ENCODE data around the gene ADAMTS16. TPM values are rescaled to one million over a fixed set of nuclear protein-coding genes. Genes with fewer than 3 reads are reported as not detected.
A peak's percentile ranks its signal among the peaks of the same experiment; 100 is the strongest.

ADAMTS16 gene
- total and polyA plus RNA-seq, 10 donors: not detected

- 77 to 94% (median 84%) methylated on average over 2 of the region's 2 CpGs for WGBS, 5 donors
- peaks cover 0 to 25% (median 8%) of the 10 kb centered on the region in 8 donors for H3K9me3 ChIP-seq
- no peaks in the 10 kb centered on the region for H3K36me3 ChIP-seq
- H3K4me1 ChIP-seq: peaks cover 0 to 9% (median 0%) of the 10 kb centered on the region in 6 donors
- TF ChIP-seq CTCF (IDR thresholded peaks at IDR 0.05 in 8 of 11, conservative IDR thresholded peaks at IDR 0.05 in 3 of 11) (no peak), POLR2A (IDR thresholded peaks at IDR 0.05) (no peak), POLR2AphosphoS5 (IDR thresholded peaks at IDR 0.05) (no peak)
- no peak for DNase-seq
- H3K4me3 ChIP-seq: no peak overlapping the region
- intact Hi-C loops (cut with DNase I; ENCODE audit: low total_unique reads): no loop called here
- H3K27me3 ChIP-seq (replicated peaks in 1 of 7): no peaks in the 10 kb centered on the region
- H3K27ac ChIP-seq: no peak overlapping the region
Measured at GRCh38 chr5:5289537-5289936, 149.4 kb downstream of the ADAMTS16 start.

- 75 to 89% (median 78%) methylated on average over 10 of the region's 10 CpGs for WGBS, 5 donors
- no peak for DNase-seq
- Histone ChIP-seq H3K27me3 (replicated peaks in 1 of 7) (no peaks in the 10 kb centered on the region), H3K4me3 (no peak overlapping the region), H3K27ac (peak overlapping the region in 1 of 8 donors; percentile 43), H3K9me3 (peaks cover 0 to 23% (median 9%) of the 10 kb centered on the region in 8 donors), H3K4me1 (peaks cover 0 to 9% (median 0%) of the 10 kb centered on the region in 6 donors), H3K36me3 (no peaks in the 10 kb centered on the region)
- intact Hi-C loops (cut with DNase I; ENCODE audit: low total_unique reads): no loop called here
- no peak for TF ChIP-seq CTCF (IDR thresholded peaks at IDR 0.05 in 8 of 11, conservative IDR thresholded peaks at IDR 0.05 in 3 of 11)
- no peak for TF ChIP-seq POLR2A (IDR thresholded peaks at IDR 0.05)
- no peak for TF ChIP-seq POLR2AphosphoS5 (IDR thresholded peaks at IDR 0.05)
Measured at GRCh38 chr5:5290674-5291334, 150.7 kb downstream of the ADAMTS16 start.

- peaks cover 0 to 23% (median 10%) of the 10 kb centered on the region in 8 donors for H3K9me3 ChIP-seq
- intact Hi-C loops (cut with DNase I; ENCODE audit: low total_unique reads): no loop called here
- no peaks in the 10 kb centered on the region for H3K27me3 ChIP-seq (replicated peaks in 1 of 7)
- WGBS, 5 donors: 53 to 59% (median 57%) methylated on average over 3 to 7 of the region's 7 CpGs
- peaks cover 0 to 9% (median 0%) of the 10 kb centered on the region in 6 donors for H3K4me1 ChIP-seq
- no peaks in the 10 kb centered on the region for H3K36me3 ChIP-seq
- no peak overlapping the region for H3K4me3 ChIP-seq
- peak overlapping the region in 1 of 8 donors; percentile 43 for H3K27ac ChIP-seq
- peak; percentile 76 for DNase-seq
- TF ChIP-seq CTCF (IDR thresholded peaks at IDR 0.05 in 8 of 11, conservative IDR thresholded peaks at IDR 0.05 in 3 of 11) (no peak), POLR2A (IDR thresholded peaks at IDR 0.05) (no peak), POLR2AphosphoS5 (IDR thresholded peaks at IDR 0.05) (peak in 2 of 3 donors; percentile 35 to 64)
Measured at GRCh38 chr5:5291357-5291756, 151.2 kb downstream of the ADAMTS16 start.

GRCh38 chr5:5293029-5293428 lies 152.9 kb downstream of the ADAMTS16 start:
- intact Hi-C loops (cut with DNase I; ENCODE audit: low total_unique reads): no loop called here
- H3K27ac ChIP-seq: no peak overlapping the region
- H3K9me3 ChIP-seq: peaks cover 0 to 24% (median 10%) of the 10 kb centered on the region in 8 donors
- no peaks in the 10 kb centered on the region for H3K27me3 ChIP-seq (replicated peaks in 1 of 7)
- H3K4me1 ChIP-seq: peaks cover 0 to 9% (median 0%) of the 10 kb centered on the region in 6 donors
- no peak for DNase-seq
- no peak overlapping the region for H3K4me3 ChIP-seq
- 61 to 74% (median 69%) methylated on average over 5 of the region's 5 CpGs for WGBS, 5 donors
- no peak for TF ChIP-seq POLR2A (IDR thresholded peaks at IDR 0.05)
- TF ChIP-seq CTCF (IDR thresholded peaks at IDR 0.05 in 8 of 11, conservative IDR thresholded peaks at IDR 0.05 in 3 of 11): no peak
- no peak for TF ChIP-seq POLR2AphosphoS5 (IDR thresholded peaks at IDR 0.05)
- no peaks in the 10 kb centered on the region for H3K36me3 ChIP-seq
